T-cell (primary cell): Measurements from ENCODE around the gene KIAA1755. TPM values are rescaled to one million over a fixed set of nuclear protein-coding genes. Genes with fewer than 3 reads are reported as not detected.
A peak's percentile ranks its signal among the peaks of the same experiment; 100 is the strongest.

ENCODE experiments used
- ATAC-seq, 4 experiments: fragments of 200-7000 bp in 3 of 4; fragments of 150-1000 bp in 1 of 4; cut with Tn5 transposase; replicated peaks in 1 of 4; 1 replicate in 3 of 4; 2 replicates in 1 of 4; pipeline ENCODE4 v1.10.0; 2021; ENCODE audit warnings: moderate library complexity in 3 of 4, mild to moderate bottlenecking in 2 of 4, moderate number of reproducible peaks in 1 of 4
- CTCF ChIA-PET, 2 donors: fragments of 300-600 bp; sonication (Branson Sonifier 250); formaldehyde crosslinking; loops; one replicate each; lab custom pipeline; 2022; ENCODE audit warnings: antibody characterized with exemption in 2 of 2; lab: Charles Lee
- POLR2A ChIA-PET, 2 donors: fragments of 300-600 bp; sonication (Branson Sonifier 250); formaldehyde crosslinking; loops; one replicate each; lab custom pipeline; 2022; ENCODE audit warnings: antibody characterized with exemption in 2 of 2; lab: Charles Lee
- DNase-seq, 35 experiments: peaks; one replicate each; pipeline versions ENCODE4 v3.0.0 to v3.0.0-alpha.2; 2013 to 2023
- H3K27ac ChIP-seq: one replicate; pipeline ENCODE4 v1.5.1; 2013; ENCODE audit warnings: low read length
- H3K27me3 ChIP-seq, 2 experiments: replicated peaks in 1 of 2; 1 replicate in 1 of 2; 2 replicates in 1 of 2; pipeline versions ENCODE4 v1.6.1 to v1.7.0; 2013; ENCODE audit warnings: low read length in 1 of 2, mixed read lengths in 1 of 2; ENCODE audit not compliant: control insufficient read depth in 2 of 2, insufficient read depth in 2 of 2; ENCODE audit errors: extremely low read depth in 1 of 2
- H3K36me3 ChIP-seq, 2 donors: 1 replicate in 1 of 2; 2 replicates in 1 of 2; pipeline versions ENCODE4 v1.6.1 to v1.7.0; 2013; ENCODE audit warnings: low read length in 1 of 2; ENCODE audit not compliant: control insufficient read depth in 2 of 2, insufficient read depth in 1 of 2; ENCODE audit errors: extremely low read depth in 1 of 2
- H3K4me1 ChIP-seq, 2 experiments: 1 replicate in 1 of 2; 2 replicates in 1 of 2; pipeline versions ENCODE4 v1.6.1 to v1.7.0; 2013; ENCODE audit warnings: low read length in 2 of 2, mixed read lengths in 1 of 2; ENCODE audit not compliant: insufficient read depth in 2 of 2, control insufficient read depth in 1 of 2; ENCODE audit errors: extremely low read depth in 1 of 2
- H3K4me3 ChIP-seq, 2 donors: 1 replicate in 1 of 2; 2 replicates in 1 of 2; pipeline versions ENCODE4 v1.5.1 to v1.7.0; 2013; ENCODE audit warnings: mild to moderate bottlenecking in 2 of 2, low read length in 1 of 2, moderate library complexity in 1 of 2; ENCODE audit not compliant: control insufficient read depth in 1 of 2; ENCODE audit errors: extremely low read depth in 1 of 2
- H3K9me3 ChIP-seq: 2 replicates; pipeline ENCODE4 v1.7.0; 2013
- H3K27ac Mint-ChIP-seq, 2 donors: one replicate each; pipeline ENCODE4 v1.8.0; 2020 to 2021; ENCODE audit warnings: mild to moderate bottlenecking in 2 of 2, mixed read lengths in 2 of 2
- H3K27me3 Mint-ChIP-seq, 2 donors: one replicate each; pipeline ENCODE4 v1.8.0; 2021 to 2022; ENCODE audit warnings: mixed read lengths in 2 of 2
- H3K36me3 Mint-ChIP-seq: one replicate; pipeline ENCODE4 v1.8.0; 2021; ENCODE audit warnings: mixed read lengths
- H3K4me1 Mint-ChIP-seq, 3 donors: one replicate each; pipeline ENCODE4 v1.8.0; 2020 to 2022; ENCODE audit warnings: mixed read lengths in 3 of 3, mild to moderate bottlenecking in 1 of 3
- H3K4me3 Mint-ChIP-seq, 3 donors: one replicate each; pipeline ENCODE4 v1.8.0; 2020 to 2022; ENCODE audit warnings: mild to moderate bottlenecking in 3 of 3, mixed read lengths in 3 of 3, moderate library complexity in 3 of 3
- H3K9me3 Mint-ChIP-seq, 3 donors: one replicate each; pipeline ENCODE4 v1.8.0; 2020 to 2022; ENCODE audit warnings: mixed read lengths in 3 of 3
- WGBS: methylation state at CpG from one replicate; pipeline ENCODE4 v1.1.5; 2013; ENCODE audit warnings: missing lambda C conversion rate; ENCODE audit not compliant: insufficient coverage; 5-methylcytosine and 5-hydroxymethylcytosine counted together
- total RNA-seq, 35 experiments: library from RNA in 6 of 35; stranded (reverse) in 6 of 35; fragments of 120-200 nt in 1 of 35; gene quantifications; one replicate each; pipeline versions ENCODE4 v1.2.1 to v1.2.4 and lab custom pipeline; 2013 to 2026

Gene KIAA1755
- total RNA-seq, 5 donors from 2014 or later (not counting 1 experiment from before 2014, with no cell fraction given) = not detected

DNA sequence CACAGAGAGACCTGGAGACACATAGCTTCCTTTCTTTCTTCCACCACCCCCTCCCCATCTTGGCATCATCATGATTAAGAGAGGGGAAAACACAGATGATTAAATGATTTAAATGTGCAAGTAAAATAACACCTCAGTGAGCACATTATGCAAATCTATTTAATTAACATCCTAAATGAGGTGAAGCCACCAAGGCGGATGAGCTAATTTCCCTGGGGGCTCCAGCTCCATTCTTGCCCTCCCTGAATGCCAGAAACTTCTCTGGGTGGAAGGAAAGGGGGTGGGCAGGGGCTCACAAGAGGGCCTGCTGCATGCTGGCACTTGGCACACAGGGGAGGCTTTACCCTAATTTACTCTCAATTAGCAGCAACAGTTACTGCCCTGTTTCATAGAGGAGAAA, 62.9 kb downstream of the KIAA1755 start:
- no peaks in the 10 kb centered on the region for H3K4me1 ChIP-seq
- H3K4me3 Mint-ChIP-seq = no peak overlapping the region
- H3K4me1 Mint-ChIP-seq = no peaks in the 10 kb centered on the region
- no peak overlapping the region for H3K4me3 ChIP-seq
- CTCF ChIA-PET = no interaction called here
- ATAC-seq = no peak
- DNase-seq = no peak
- peaks cover 5 to 31% of the 10 kb centered on the region in 2 donors for H3K27me3 Mint-ChIP-seq
- WGBS = no CpG with 5 or more reads among the region's 1 CpG
- no peak overlapping the region for H3K27ac ChIP-seq
- no peak overlapping the region for H3K27ac Mint-ChIP-seq
- H3K36me3 Mint-ChIP-seq = no peaks in the 10 kb centered on the region
- no peaks in the 10 kb centered on the region for H3K9me3 ChIP-seq
- POLR2A ChIA-PET = no interaction called here
- H3K27me3 ChIP-seq = peaks cover 0 to 37% of the 10 kb centered on the region in 2 experiments
- no peaks in the 10 kb centered on the region for H3K36me3 ChIP-seq
- H3K9me3 Mint-ChIP-seq = peaks cover 0 to 5% (median 0%) of the 10 kb centered on the region in 3 donors

DNA sequence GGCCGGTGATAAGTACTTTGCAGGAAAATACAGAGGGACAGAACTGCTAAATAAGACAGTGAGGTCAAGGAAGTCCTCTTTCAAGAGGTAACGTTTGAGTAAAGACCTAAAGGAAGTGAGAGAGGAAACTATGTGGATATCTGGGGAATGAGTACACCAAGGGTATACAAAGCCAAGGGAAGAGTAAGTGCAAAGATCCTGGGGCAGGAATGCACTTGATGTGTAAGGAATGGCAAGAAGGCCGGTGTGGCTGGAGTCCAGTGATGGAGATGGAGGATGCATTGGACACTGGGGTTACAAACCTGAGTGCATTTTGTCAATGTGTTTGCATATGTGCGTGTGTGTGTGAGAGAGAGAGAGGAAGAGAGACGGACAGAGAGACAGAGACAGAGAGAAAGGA, 63.3 kb downstream of the KIAA1755 start:
- DNase-seq (no peak), ATAC-seq (no peak)
- Mint-ChIP-seq H3K4me3 (no peak overlapping the region), H3K27ac (no peak overlapping the region), H3K36me3 (no peaks in the 10 kb centered on the region), H3K4me1 (no peaks in the 10 kb centered on the region), H3K9me3 (peaks cover 0 to 5% (median 0%) of the 10 kb centered on the region in 3 donors), H3K27me3 (peaks cover 5 to 31% of the 10 kb centered on the region in 2 donors)
- ChIA-PET CTCF (no interaction called here), POLR2A (no interaction called here)
- Histone ChIP-seq H3K9me3 (no peaks in the 10 kb centered on the region), H3K36me3 (no peaks in the 10 kb centered on the region), H3K4me1 (no peaks in the 10 kb centered on the region), H3K4me3 (no peak overlapping the region), H3K27ac (no peak overlapping the region), H3K27me3 (peaks cover 0 to 40% of the 10 kb centered on the region in 2 experiments)
- 70% methylated on average over 3 of the region's 5 CpGs for WGBS

DNA sequence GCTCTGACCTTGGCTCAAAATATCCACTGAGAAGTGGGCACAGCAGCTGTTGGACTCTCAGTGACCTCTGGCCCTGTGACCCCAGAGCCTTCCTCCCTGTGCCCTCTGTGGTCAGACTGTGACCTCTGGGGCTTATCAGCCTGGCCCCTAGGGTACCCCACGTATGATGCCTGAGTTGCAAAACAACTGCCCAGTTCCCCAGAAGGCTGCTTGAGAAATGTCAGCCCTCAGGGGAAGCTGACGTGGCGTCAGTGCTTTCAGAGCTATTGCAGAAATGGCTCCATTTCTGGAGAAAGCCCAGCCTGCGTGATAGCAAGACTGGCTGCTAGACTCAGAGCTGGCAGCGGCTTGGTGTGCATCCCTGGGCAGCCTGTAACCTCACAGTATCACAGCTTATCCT, 63.9 kb downstream of the KIAA1755 start:
- peaks cover 6 to 29% of the 10 kb centered on the region in 2 donors for H3K27me3 Mint-ChIP-seq
- ATAC-seq (no peak), DNase-seq (peak in 2 of 35 experiments; percentile 1 to 23)
- Histone ChIP-seq H3K4me3 (no peak overlapping the region), H3K27ac (no peak overlapping the region), H3K36me3 (no peaks in the 10 kb centered on the region), H3K9me3 (no peaks in the 10 kb centered on the region), H3K27me3 (peaks cover 0 to 40% of the 10 kb centered on the region in 2 experiments), H3K4me1 (no peaks in the 10 kb centered on the region)
- no peaks in the 10 kb centered on the region for H3K36me3 Mint-ChIP-seq
- ChIA-PET CTCF (no interaction called here), POLR2A (no interaction called here)
- no peaks in the 10 kb centered on the region for H3K4me1 Mint-ChIP-seq
- peaks cover 0 to 5% (median 0%) of the 10 kb centered on the region in 3 donors for H3K9me3 Mint-ChIP-seq
- H3K27ac Mint-ChIP-seq = no peak overlapping the region
- WGBS = 53% methylated on average over 5 of the region's 5 CpGs
- H3K4me3 Mint-ChIP-seq = no peak overlapping the region

- H3K27ac Mint-ChIP-seq = no peak overlapping the region
- CTCF ChIA-PET = no interaction called here
- H3K27ac ChIP-seq = no peak overlapping the region
These were observed 64.5 kb downstream of the KIAA1755 start for GRCh38 chr20:38196076-38196475.

DNA sequence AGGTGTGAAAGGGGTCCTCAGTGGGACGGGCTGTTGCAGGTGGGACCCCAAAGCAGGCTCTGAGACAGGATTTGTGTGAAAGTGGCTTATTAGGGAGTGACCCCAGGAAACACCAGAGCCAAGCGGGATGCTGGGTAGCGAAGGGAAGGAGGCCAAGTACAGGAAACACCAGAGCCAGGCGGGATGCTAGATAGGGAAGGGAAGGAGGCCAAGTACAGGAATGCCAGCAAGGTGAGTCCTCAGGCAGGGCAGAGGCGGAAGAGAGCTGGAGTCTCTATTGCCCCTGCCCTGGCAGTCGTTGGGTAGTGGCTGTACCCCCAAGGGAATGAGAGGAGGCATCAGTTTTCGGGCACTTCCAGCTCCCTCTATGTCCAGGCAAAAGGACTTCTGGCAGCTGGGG, 65.0 kb downstream of the KIAA1755 start:
- Mint-ChIP-seq H3K9me3 (peaks cover 0 to 5% (median 0%) of the 10 kb centered on the region in 3 donors), H3K4me3 (no peak overlapping the region), H3K36me3 (no peaks in the 10 kb centered on the region), H3K27me3 (peaks cover 11 to 30% of the 10 kb centered on the region in 2 donors), H3K4me1 (no peaks in the 10 kb centered on the region), H3K27ac (no peak overlapping the region)
- Histone ChIP-seq H3K27me3 (peaks cover 0 to 40% of the 10 kb centered on the region in 2 experiments), H3K36me3 (no peaks in the 10 kb centered on the region), H3K9me3 (no peaks in the 10 kb centered on the region), H3K4me3 (no peak overlapping the region), H3K4me1 (no peaks in the 10 kb centered on the region), H3K27ac (no peak overlapping the region)
- DNase-seq (no peak), ATAC-seq (no peak)
- WGBS = 76% methylated on average over 7 of the region's 7 CpGs
- POLR2A ChIA-PET = no interaction called here
- CTCF ChIA-PET = no interaction called here

More at GRCh38 chr20:38196076-38196475, 64.5 kb downstream of the KIAA1755 start:
- H3K9me3 ChIP-seq = no peaks in the 10 kb centered on the region
- peaks cover 11 to 30% of the 10 kb centered on the region in 2 donors for H3K27me3 Mint-ChIP-seq
- ATAC-seq (no peak), DNase-seq (no peak)
- H3K36me3 ChIP-seq = no peaks in the 10 kb centered on the region
- POLR2A ChIA-PET = no interaction called here
- WGBS = 97% methylated on average over 3 of the region's 4 CpGs
- H3K4me3 Mint-ChIP-seq = no peak overlapping the region
- no peaks in the 10 kb centered on the region for H3K4me1 ChIP-seq
- H3K9me3 Mint-ChIP-seq = peaks cover 0 to 5% (median 0%) of the 10 kb centered on the region in 3 donors
- no peak overlapping the region for H3K4me3 ChIP-seq
- H3K36me3 Mint-ChIP-seq = no peaks in the 10 kb centered on the region
- H3K27me3 ChIP-seq = peaks cover 0 to 38% of the 10 kb centered on the region in 2 experiments
- H3K4me1 Mint-ChIP-seq = no peaks in the 10 kb centered on the region

DNA sequence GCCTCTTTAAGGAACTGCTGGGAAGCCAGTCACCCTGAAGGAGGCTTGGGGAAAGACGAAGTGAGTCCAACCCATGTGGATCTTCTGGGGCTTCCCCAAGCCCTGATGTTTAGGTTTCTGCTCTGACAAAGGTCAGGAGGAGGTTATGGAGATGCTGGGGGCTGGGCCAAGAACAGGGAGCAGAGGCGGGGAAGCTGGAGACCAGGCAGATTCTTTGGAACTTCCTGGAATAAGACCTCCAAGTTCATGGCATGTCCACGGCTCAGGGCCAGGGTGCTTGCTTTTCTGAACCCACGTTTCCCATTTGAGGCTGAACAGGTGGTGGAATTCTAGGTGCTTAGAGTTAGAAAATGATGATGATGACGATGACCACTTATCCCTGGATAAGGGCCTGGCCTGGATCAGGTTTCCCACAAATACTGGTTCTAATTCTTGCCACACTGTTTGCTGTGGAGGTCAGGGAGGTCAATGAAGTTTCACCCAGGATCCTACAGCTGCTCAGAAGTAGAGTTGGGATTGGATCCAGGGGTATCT, 65.5 kb downstream of the KIAA1755 start:
- peaks cover 11 to 30% of the 10 kb centered on the region in 2 donors for H3K27me3 Mint-ChIP-seq
- no peak for DNase-seq
- POLR2A ChIA-PET = no interaction called here

More for the DNA sequence above, 65.5 kb downstream of the KIAA1755 start:
- 86% methylated on average over 4 of the region's 5 CpGs for WGBS
- H3K4me1 ChIP-seq = no peaks in the 10 kb centered on the region
- ATAC-seq = no peak
- Mint-ChIP-seq H3K36me3 (no peaks in the 10 kb centered on the region), H3K27ac (no peak overlapping the region), H3K9me3 (peaks cover 0 to 5% (median 0%) of the 10 kb centered on the region in 3 donors), H3K4me3 (no peak overlapping the region), H3K4me1 (no peaks in the 10 kb centered on the region)
- H3K27me3 ChIP-seq = peaks cover 0 to 40% of the 10 kb centered on the region in 2 experiments
- H3K9me3 ChIP-seq = no peaks in the 10 kb centered on the region
- H3K36me3 ChIP-seq = no peaks in the 10 kb centered on the region
- no peak overlapping the region for H3K4me3 ChIP-seq
- CTCF ChIA-PET = no interaction called here
- no peak overlapping the region for H3K27ac ChIP-seq
